H1 (cell line): ENCODE data around the gene ARFGAP3. TPM values are rescaled to one million over a fixed set of nuclear protein-coding genes. Genes with fewer than 3 reads are reported as not detected.

Experiments used
- GTF2F1 ChIP-seq: IDR thresholded peaks from 2 replicates; pipeline ENCODE4 v1.6.1; 2012; ENCODE audit warnings: low read depth, low read length, improper control_type of control experiment, borderline replicate concordance
- USF2 ChIP-seq: IDR thresholded peaks from 2 replicates; pipeline ENCODE4 v1.6.1; 2011; ENCODE audit warnings: low read length, improper control_type of control experiment
- polyA plus RNA-seq, 7 experiments: library from polyadenylated mRNA; depleted of rRNA in 3 of 7; stranded (reverse) in 5 of 7; unstranded in 2 of 7; fragments of >200 nt in 5 of 7; fragments of 200-250 nt in 2 of 7; gene quantifications; 1 replicate in 5 of 7; 2 replicates in 1 of 7; 4 replicates in 1 of 7; pipeline versions ENCODE4 v1.2.1 to v1.2.3, GENCODE V29; 2011 to 2013; ENCODE audit warnings: missing spikeins in 2 of 7, mixed read lengths in 2 of 7
- total RNA-seq: library from RNA; stranded (reverse); fragmentation: NEBNext Ultra II Directional; extraction: Animal tissue kit (Norgen Biotek cat#: 25700); gene quantifications from 2 replicates; pipeline ENCODE4 v1.2.1, GENCODE V29; 2021

The ARFGAP3 gene
- total and polyA plus RNA-seq, 2 of the 8 experiments (the other 6 are each of a cell fraction or from before 2014, with no cell fraction given): 9.7 to 16.0 TPM

GRCh38 chr22:42829302-42829701, 27.8 kb downstream of the ARFGAP3 start (continued):
- TF ChIP-seq GTF2F1: no peak
- no peak for TF ChIP-seq USF2
